Endothelial cell of umbilical vein (primary cell): Measurements from ENCODE around the gene GABRB2. TPM values are rescaled to one million over a fixed set of nuclear protein-coding genes. Genes with fewer than 3 reads are reported as not detected.

Experiments used
- BruUV-seq: library from RNA; stranded (reverse); fragments of 400-500 nt; replicated peaks from 2 replicates; lab custom pipeline; 2021; lab: Mats Ljungman, UMichigan
- CTCF ChIA-PET: fragments of 300-600, 350-600 bp; sonication (Branson Sonifier 250); formaldehyde crosslinking; loops from one replicate; lab custom pipeline; 2021; ENCODE audit warnings: antibody characterized with exemption, inconsistent platforms; lab: Charles Lee
- POLR2A ChIA-PET: fragments of 300-600, 350-600 bp; sonication (Branson Sonifier 250); formaldehyde crosslinking; loops from one replicate; lab custom pipeline; 2021; ENCODE audit warnings: antibody characterized with exemption, inconsistent platforms; lab: Charles Lee
- DNase-seq: peaks from one replicate; pipeline ENCODE4 v3.0.0-alpha.2; 2011; ENCODE audit warnings: low read depth, low spot score
- FAIRE-seq: peaks from 2 replicates; lab custom pipeline; 2011; peaks lifted over from hg19 to GRCh38; lab: Jason Lieb, UNC
- H2AFZ ChIP-seq: 2 replicates; pipeline ENCODE4 v1.6.0; 2012; ENCODE audit warnings: low read depth, low read length, control low read depth, inconsistent platforms
- H3K27ac ChIP-seq: 2 replicates; pipeline ENCODE4 v1.5.1; 2011; ENCODE audit warnings: low read depth, mild to moderate bottlenecking, control low read depth, low read length, moderate library complexity; ENCODE audit not compliant: insufficient read depth
- H3K27me3 ChIP-seq, 2 experiments: 2 replicates each; pipeline versions ENCODE4 v1.6.0 to v1.6.1; 2011; ENCODE audit warnings: low read length in 2 of 2, mixed read lengths in 1 of 2; ENCODE audit not compliant: control insufficient read depth in 2 of 2, insufficient read depth in 2 of 2
- H3K36me3 ChIP-seq, 2 experiments: 2 replicates in 1 of 2; 3 replicates in 1 of 2; pipeline ENCODE4 v1.5.1; 2011; ENCODE audit warnings: low read length in 2 of 2, mild to moderate bottlenecking in 1 of 2, moderate library complexity in 1 of 2; ENCODE audit not compliant: control insufficient read depth in 2 of 2, insufficient read depth in 2 of 2; ENCODE audit errors: extremely low read depth in 1 of 2
- H3K4me1 ChIP-seq: 3 replicates; pipeline ENCODE4 v1.5.1; 2011; ENCODE audit warnings: mild to moderate bottlenecking, low read length; ENCODE audit not compliant: control insufficient read depth, insufficient read depth; ENCODE audit errors: extremely low read depth
- H3K4me2 ChIP-seq: 2 replicates; pipeline ENCODE4 v1.6.1; 2011; ENCODE audit warnings: low read length, control low read depth, mixed read lengths; ENCODE audit not compliant: insufficient read depth
- H3K4me3 ChIP-seq, 3 experiments: fragments of 200-600 bp in 1 of 3; sonication (generic), shearing (Covaris generic) in 1 of 3; replicated peaks in 1 of 3; 2 replicates each; pipeline ENCODE4 v1.5.1; 2011 to 2016; ENCODE audit warnings: control low read depth in 3 of 3, low read length in 3 of 3, mild to moderate bottlenecking in 2 of 3, inconsistent platforms in 1 of 3, low read depth in 1 of 3, moderate library complexity in 1 of 3; ENCODE audit not compliant: insufficient read depth in 1 of 3
- H3K79me2 ChIP-seq: 2 replicates; pipeline ENCODE4 v1.6.0; 2012; ENCODE audit warnings: low read length, inconsistent platforms; ENCODE audit not compliant: control insufficient read depth, insufficient read depth
- H3K9ac ChIP-seq: replicated peaks from 2 replicates; pipeline ENCODE3; 2011; ENCODE audit warnings: low read length, control low read depth; ENCODE audit not compliant: insufficient read depth; ENCODE audit errors: extremely low read depth
- H3K9me1 ChIP-seq: replicated peaks from 3 replicates; pipeline ENCODE4 v1.6.0; 2011; ENCODE audit warnings: mild to moderate bottlenecking, low read length; ENCODE audit not compliant: control insufficient read depth, insufficient read depth; ENCODE audit errors: extremely low read depth
- H3K9me3 ChIP-seq: replicated peaks from 2 replicates; pipeline ENCODE4 v1.5.1; 2012; ENCODE audit warnings: low read length, inconsistent platforms; ENCODE audit not compliant: control insufficient read depth, insufficient read depth
- H4K20me1 ChIP-seq: replicated peaks from 2 replicates; pipeline ENCODE3; 2011; ENCODE audit warnings: mild to moderate bottlenecking, low read length; ENCODE audit not compliant: control insufficient read depth, insufficient read depth; ENCODE audit errors: extremely low read depth
- CTCF ChIP-seq, 2 donors: IDR thresholded peaks; 1 replicate in 1 of 2; 2 replicates in 1 of 2; pipeline ENCODE4 v1.5.1; 2011; ENCODE audit warnings: low read length in 2 of 2, mild to moderate bottlenecking in 2 of 2, moderate library complexity in 2 of 2, control low read depth in 1 of 2, inconsistent platforms in 1 of 2, low read depth in 1 of 2; ENCODE audit not compliant: insufficient read depth in 1 of 2; ENCODE audit errors: extremely low read depth in 1 of 2
- EZH2 ChIP-seq: IDR thresholded peaks from 2 replicates; pipeline ENCODE4 v1.6.1; 2012; ENCODE audit warnings: borderline replicate concordance, low read depth, mild to moderate bottlenecking, moderate library complexity, low read length, inconsistent platforms; ENCODE audit not compliant: severe bottlenecking
- FOS ChIP-seq: IDR thresholded peaks from 2 replicates; pipeline ENCODE4 v1.6.1; 2011; ENCODE audit warnings: mild to moderate bottlenecking, low read length, moderate library complexity, borderline replicate concordance; ENCODE audit not compliant: insufficient read depth
- GATA2 ChIP-seq: IDR thresholded peaks from 2 replicates; pipeline ENCODE4 v1.7.0; 2011; ENCODE audit warnings: low read depth, mild to moderate bottlenecking, moderate library complexity, mixed read lengths, low read length; ENCODE audit not compliant: insufficient read length, insufficient read depth
- JUN ChIP-seq: IDR thresholded peaks from 2 replicates; pipeline ENCODE4 v1.6.1; 2011; ENCODE audit warnings: borderline replicate concordance, low read depth; ENCODE audit not compliant: insufficient read length, insufficient read depth
- MAX ChIP-seq: IDR thresholded peaks from 2 replicates; pipeline ENCODE4 v1.6.1; 2011; ENCODE audit not compliant: insufficient read depth, insufficient read length
- MYC ChIP-seq: IDR thresholded peaks from one replicate; pipeline ENCODE4 v1.6.1; 2011; ENCODE audit warnings: mild to moderate bottlenecking, low read depth, low read length
- POLR2A ChIP-seq: IDR thresholded peaks from 2 replicates; pipeline ENCODE4 v1.6.1; 2012; ENCODE audit warnings: low read depth, mild to moderate bottlenecking, control low read depth, low read length
- POLR2AphosphoS5 ChIP-seq: IDR thresholded peaks from 2 replicates; pipeline ENCODE4 v1.6.1; 2012; ENCODE audit warnings: low read depth, mild to moderate bottlenecking, control low read depth, low read length, moderate library complexity; ENCODE audit not compliant: insufficient read depth
- dilution Hi-C: fragments of 300-500 bp; cut with MboI; formaldehyde crosslinking; loops from one replicate; pipeline ENCODE4 v1.15.0; 2019; ENCODE audit warnings: low sequenced_read_pairs; ENCODE audit not compliant: extremely low pct_ligation_motif_present
- intact Hi-C: fragments of 100-400 bp; cut with micrococcal nuclease; formaldehyde crosslinking; loops from one replicate; pipeline ENCODE4 v1.10.0; 2022
- polyA plus RNA-seq, 4 experiments: library from polyadenylated mRNA; depleted of rRNA in 3 of 4; stranded (reverse) in 3 of 4; unstranded in 1 of 4; fragments of >200 nt; gene quantifications; 2 replicates each; pipeline versions ENCODE4 v1.2.1 to v1.2.3, GENCODE V29; 2011 to 2012; ENCODE audit warnings: missing spikeins in 1 of 4
- total RNA-seq: library from RNA; stranded (reverse); gene quantifications from 2 replicates; pipeline ENCODE4 v1.2.3, GENCODE V29; 2021

The GABRB2 gene
- total and polyA plus RNA-seq, 2 donors (not counting 3 experiments of a cell fraction or from before 2014, with no cell fraction given): not detected

- dilution Hi-C loops: no loop called here
- no peaks in the 10 kb centered on the region for H3K36me3 ChIP-seq
- no peak for FAIRE-seq
- no TSS peak for BruUV-seq
- TF ChIP-seq EZH2 (no peak), FOS (no peak), MYC (no peak), POLR2A (no peak), CTCF (IDR thresholded peaks at IDR 0.05; ENCODE audit: extremely low read depth in 1 of 2, insufficient read depth in 1 of 2, low read depth in 1 of 2, low read length in 2 of 2) (no peak)
- H2AFZ ChIP-seq: no peak overlapping the region
- no peaks in the 10 kb centered on the region for H3K9me3 ChIP-seq
- CTCF ChIA-PET: no interaction called here
- H3K27ac ChIP-seq: no peak overlapping the region
- no peak overlapping the region for H3K4me3 ChIP-seq
- H3K79me2 ChIP-seq: no peaks in the 10 kb centered on the region
- H4K20me1 ChIP-seq: no peaks in the 10 kb centered on the region
- no peaks in the 10 kb centered on the region for H3K4me1 ChIP-seq
- H3K4me2 ChIP-seq: no peak overlapping the region
- DNase-seq: no peak
- POLR2A ChIA-PET: no interaction called here
- intact Hi-C loops: no loop called here
- no peaks in the 10 kb centered on the region for H3K9me1 ChIP-seq
- H3K9ac ChIP-seq: no peak overlapping the region
- H3K27me3 ChIP-seq: no peaks in the 10 kb centered on the region
These were observed 85.8 kb downstream of the GABRB2 start for GRCh38 chr5:161460741-161461140.

- POLR2A ChIA-PET: no interaction called here
- no peak overlapping the region for H3K27ac ChIP-seq
- no peak for DNase-seq
- H2AFZ ChIP-seq: no peak overlapping the region
- dilution Hi-C loops: no loop called here
- no peak for FAIRE-seq
- H3K27me3 ChIP-seq: no peaks in the 10 kb centered on the region
- no peaks in the 10 kb centered on the region for H4K20me1 ChIP-seq
- no TSS peak for BruUV-seq
- H3K79me2 ChIP-seq: no peaks in the 10 kb centered on the region
- intact Hi-C loops: no loop called here
- H3K9me1 ChIP-seq: no peaks in the 10 kb centered on the region
- TF ChIP-seq EZH2 (no peak), MYC (no peak), MAX (no peak), JUN (no peak), CTCF (IDR thresholded peaks at IDR 0.05; ENCODE audit: extremely low read depth in 1 of 2, insufficient read depth in 1 of 2, low read depth in 1 of 2, low read length in 2 of 2) (no peak), POLR2A (no peak), GATA2 (no peak), POLR2AphosphoS5 (no peak)
- no peak overlapping the region for H3K4me3 ChIP-seq
- H3K4me1 ChIP-seq: no peaks in the 10 kb centered on the region
- H3K36me3 ChIP-seq: no peaks in the 10 kb centered on the region
- no peak overlapping the region for H3K4me2 ChIP-seq
- CTCF ChIA-PET: no interaction called here
- H3K9me3 ChIP-seq: peaks cover 2% of the 10 kb centered on the region
- H3K9ac ChIP-seq: no peak overlapping the region
These were observed 99.9 kb downstream of the GABRB2 start for GRCh38 chr5:161446655-161447054.
